NCI-H69 (cell line): ENCODE measurements around the gene ZNF629.

Experiments used
- DNase-seq: peaks from one replicate; lab custom pipeline; 2025; lab: John Stamatoyannopoulos, UW

The ZNF629 gene

GRCh38 chr16:30786115-30786935 lies 680 bp downstream of the ZNF629 start:
- peak; percentile 75 for DNase-seq

- no peak for DNase-seq
These were observed 1.6 kb downstream of the ZNF629 start for GRCh38 chr16:30785126-30786106.

GRCh38 chr16:30784215-30784614 lies 2.8 kb downstream of the ZNF629 start:
- no peak for DNase-seq

GRCh38 chr16:30783280-30784109 lies 3.5 kb downstream of the ZNF629 start:
- no peak for DNase-seq

- no peak for DNase-seq
These were observed 4.3 kb downstream of the ZNF629 start for GRCh38 chr16:30782486-30783279.

DNA sequence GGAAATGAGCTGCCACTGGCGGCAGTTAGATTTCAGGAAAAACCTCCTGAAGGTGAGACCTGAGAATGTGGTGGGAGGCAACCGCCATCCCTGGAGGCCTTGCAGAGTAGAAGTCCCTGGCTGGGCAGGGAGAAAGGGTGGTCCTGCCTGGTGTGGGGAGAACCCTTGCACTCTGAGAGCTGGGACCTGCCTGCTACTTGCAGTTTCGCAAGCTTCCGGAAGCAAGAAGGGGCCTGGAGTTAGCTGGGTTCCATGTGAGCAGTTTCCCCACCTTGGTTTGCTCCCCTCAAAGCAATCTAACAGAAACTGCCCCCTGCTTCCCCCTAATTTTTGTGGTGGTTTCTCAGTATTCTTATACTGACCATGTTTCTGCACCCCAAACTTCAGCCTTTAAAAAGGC lies 6.5 kb downstream of the ZNF629 start:
- DNase-seq: no peak

- no peak for DNase-seq
These were observed 7.0 kb downstream of the ZNF629 start for GRCh38 chr16:30780021-30780420.

GRCh38 chr16:30779596-30779995 lies 7.4 kb downstream of the ZNF629 start:
- DNase-seq: no peak

DNA sequence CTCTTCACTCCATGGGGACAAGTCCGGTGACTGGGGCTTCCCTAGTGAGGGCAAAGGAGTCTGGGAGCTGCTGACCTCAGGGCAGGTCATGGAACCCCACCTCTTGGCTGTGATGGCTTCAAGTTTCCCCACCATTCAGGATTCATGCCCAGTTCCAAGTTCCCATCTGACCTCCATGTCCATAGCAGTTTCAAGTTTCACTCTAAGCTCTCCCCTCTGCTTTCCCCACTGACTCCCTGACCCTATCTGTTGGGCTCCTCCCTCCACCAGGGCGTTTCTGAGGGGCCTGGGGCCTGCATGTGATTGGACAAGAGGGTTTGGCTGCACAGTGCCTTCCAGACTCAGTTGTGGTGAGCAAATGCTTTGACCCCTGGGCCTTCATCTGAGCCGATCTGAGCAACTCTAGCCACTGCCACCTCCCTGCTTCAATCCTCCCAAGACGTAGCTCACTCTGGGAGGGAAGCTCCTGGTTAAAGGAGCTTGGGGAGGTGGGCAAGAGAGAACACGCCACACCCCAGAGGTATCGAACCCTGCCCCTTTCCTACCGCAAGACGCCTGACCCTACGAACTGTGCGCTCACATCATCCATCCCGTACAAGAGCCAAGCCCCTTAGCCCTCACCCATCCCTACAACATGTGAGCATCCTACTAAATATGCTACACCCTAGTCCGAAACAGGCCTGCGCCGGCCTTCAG lies 8.3 kb downstream of the ZNF629 start:
- no peak for DNase-seq

- no peak for DNase-seq
These were observed 9.3 kb downstream of the ZNF629 start for GRCh38 chr16:30777591-30778297.

DNA sequence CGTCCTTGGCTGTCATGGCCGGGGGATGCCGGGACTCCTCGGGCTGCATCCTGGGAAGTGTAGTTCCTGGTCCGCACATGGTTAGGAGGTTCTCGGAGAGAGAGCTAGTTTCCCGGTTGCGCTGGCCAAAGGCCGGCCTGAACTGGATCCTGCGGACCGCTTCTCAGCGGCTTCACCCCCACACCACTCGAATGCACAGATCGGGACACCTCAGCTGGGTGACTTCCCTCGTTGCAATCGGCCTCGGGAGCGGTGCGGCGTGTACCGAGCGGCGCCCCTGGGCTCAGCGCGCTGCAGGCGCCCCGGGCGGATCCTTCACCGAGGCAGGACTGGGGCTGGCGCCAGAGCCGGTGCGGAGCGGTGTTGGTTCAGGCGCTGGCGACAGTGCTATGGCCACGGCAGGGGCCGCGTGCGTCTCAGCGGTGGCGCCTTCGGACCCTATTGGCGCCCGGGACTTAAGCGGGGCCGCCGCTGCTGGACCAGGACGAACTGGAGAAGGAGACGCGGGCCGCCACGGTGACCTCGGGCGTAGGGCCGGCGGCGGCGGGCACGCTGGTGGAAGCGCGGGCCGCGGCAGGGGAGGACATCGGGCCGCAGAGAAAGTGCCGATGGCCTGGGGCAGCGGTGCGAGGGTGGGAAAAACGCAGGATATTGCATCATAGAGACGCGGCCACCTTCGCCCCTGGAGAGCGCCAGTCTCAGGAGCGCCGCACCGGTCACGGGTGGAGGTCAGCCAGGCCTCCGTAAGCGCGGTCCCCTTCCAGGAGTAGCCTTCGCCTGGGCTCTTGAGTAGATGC lies 11.4 kb downstream of the ZNF629 start:
- DNase-seq: peak; percentile 91

GRCh38 chr16:30775131-30775391 lies 11.9 kb downstream of the ZNF629 start:
- DNase-seq: no peak

DNA sequence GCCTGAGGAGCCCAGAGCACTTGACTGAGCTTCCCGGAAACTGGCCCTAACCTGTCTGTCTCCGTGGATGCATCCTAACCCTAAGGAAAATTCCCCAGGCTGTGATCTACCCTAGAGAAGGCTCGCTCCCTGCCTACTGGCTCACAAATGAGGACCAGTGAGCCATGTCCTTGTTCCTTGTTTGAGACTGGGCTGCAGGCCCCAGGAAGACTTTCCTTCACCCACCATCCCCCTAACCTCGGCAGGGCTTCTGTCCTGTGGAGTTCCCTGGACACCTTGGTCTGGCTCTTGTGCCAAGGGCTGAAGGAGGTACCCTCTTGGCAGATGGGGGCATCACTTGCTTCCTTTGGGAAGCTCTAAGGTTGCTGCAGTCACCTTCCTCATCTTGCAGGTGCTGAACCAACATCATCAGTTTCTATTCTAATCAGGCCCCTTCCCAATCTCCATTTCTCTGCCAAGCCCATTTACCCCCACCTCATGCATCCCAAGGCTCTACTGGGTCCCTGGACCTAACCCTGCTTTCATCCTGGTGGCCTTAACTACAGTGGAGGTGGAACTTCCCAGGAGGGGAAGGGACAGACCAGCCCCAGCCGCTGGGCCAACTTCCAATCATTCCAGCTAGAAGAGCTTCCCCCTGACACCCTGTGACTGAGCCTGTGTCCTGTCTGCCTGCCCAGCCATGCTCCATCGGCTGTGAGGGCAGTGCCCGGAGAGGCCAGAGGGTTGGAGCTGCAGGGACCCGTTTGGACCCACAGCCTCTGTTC lies 12.5 kb downstream of the ZNF629 start:
- no peak for DNase-seq

- no peak for DNase-seq
These were observed 13.2 kb downstream of the ZNF629 start for GRCh38 chr16:30773826-30774225.

DNA sequence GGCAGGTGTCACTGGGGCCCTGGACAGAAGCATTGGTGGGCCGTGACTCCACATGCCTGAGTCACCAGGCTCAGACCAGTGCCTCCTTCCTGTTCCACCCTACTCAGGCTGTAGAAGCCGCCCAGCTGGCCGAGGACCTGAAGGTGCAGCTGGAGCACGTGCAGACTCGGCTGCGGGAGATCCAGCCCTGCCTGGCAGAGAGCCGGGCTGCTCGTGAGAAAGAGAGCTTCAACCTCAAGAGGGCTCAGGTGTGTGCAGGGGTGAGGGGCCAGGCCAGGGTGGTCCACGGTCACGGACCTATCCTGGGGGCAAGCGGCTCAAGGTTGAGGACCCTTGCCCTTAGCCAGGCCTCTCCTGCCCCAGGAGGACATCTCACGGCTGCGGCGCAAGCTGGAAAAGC lies 15.3 kb downstream of the ZNF629 start:
- no peak for DNase-seq

GRCh38 chr16:30769379-30770089 lies 17.5 kb downstream of the ZNF629 start:
- no peak for DNase-seq

DNA sequence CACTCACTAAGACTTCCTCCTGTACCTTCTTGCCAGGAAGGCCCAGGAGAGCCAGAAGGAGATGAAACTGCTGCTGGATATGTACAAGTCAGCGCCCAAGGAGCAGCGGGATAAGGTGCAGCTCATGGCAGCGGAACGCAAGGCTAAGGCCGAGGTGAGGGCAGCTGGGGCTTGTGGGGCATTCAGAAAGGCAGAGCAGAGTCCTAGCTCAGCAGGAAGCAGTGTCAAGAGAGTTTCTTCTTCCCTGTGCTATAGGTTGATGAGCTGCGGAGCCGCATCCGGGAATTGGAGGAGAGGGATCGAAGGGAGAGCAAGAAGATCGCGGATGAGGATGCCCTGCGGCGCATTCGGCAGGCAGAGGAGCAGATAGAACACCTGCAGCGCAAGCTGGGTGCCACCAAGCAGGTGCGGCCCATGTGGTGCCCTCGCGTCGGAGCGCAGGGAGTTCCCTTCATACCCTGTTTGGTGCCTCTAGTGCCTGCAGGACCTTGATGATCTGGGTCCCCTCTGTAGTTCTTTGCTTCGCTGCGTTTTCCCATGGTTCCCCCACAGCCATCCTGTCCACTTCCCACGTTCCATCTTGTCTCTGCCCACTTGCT lies 18.3 kb downstream of the ZNF629 start:
- DNase-seq: no peak
